ENCODE results near the gene ACAA1.

The ACAA1 gene

GRCh38 chr3:38114052-38114874 is 22.7 kb downstream of the ACAA1 start:
- no peak for DNase-seq (ENCODE audit: low spot score)

DNA sequence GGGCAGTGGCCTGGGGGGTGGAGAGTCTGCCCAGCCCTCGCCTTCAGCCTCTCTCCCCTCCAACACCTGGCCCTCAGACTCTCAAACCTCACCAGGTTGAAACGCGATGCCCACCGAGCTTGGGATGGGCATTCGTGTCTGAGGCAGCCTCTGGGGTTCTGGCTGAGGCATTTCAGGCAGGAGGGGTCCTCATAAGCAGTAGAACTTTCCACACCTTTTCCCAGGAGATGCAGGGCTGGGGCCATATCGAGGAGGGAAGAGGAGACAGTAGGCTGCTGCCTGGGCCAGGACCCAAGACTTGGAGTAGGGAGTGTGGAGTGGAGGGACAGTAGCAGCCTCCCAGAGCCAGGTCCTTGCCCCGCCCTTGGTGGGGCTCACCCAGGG is 24.6 kb downstream of the ACAA1 start:
- TF ChIP-seq CTCF (IDR thresholded peaks at IDR 0.05; ENCODE audit: poor library complexity, severe bottlenecking) = no peak
- H3K36me3 ChIP-seq (ENCODE audit: low read depth) = no peaks in the 10 kb centered on the region
- no peaks in the 10 kb centered on the region for H3K4me1 ChIP-seq (ENCODE audit: insufficient read depth, poor library complexity, severe bottlenecking)
- H3K27ac ChIP-seq (ENCODE audit: poor library complexity, severe bottlenecking) = no peak overlapping the region
- H3K27me3 ChIP-seq (ENCODE audit: insufficient read depth, poor library complexity, severe bottlenecking) = no peaks in the 10 kb centered on the region
- H3K9me3 ChIP-seq (ENCODE audit: severe bottlenecking) = no peaks in the 10 kb centered on the region
- ATAC-seq (ENCODE audit: low read depth) (no peak), DNase-seq (ENCODE audit: low spot score) (no peak)
- no peak overlapping the region for H3K4me3 ChIP-seq (ENCODE audit: severe bottlenecking)

More at GRCh38 chr3:38114052-38114874, 22.7 kb downstream of the ACAA1 start:
- Histone ChIP-seq H3K27me3 (ENCODE audit: insufficient read depth, poor library complexity, severe bottlenecking) (no peaks in the 10 kb centered on the region), H3K27ac (ENCODE audit: poor library complexity, severe bottlenecking) (no peak overlapping the region), H3K36me3 (ENCODE audit: low read depth) (no peaks in the 10 kb centered on the region), H3K4me1 (ENCODE audit: insufficient read depth, poor library complexity, severe bottlenecking) (no peaks in the 10 kb centered on the region), H3K9me3 (ENCODE audit: severe bottlenecking) (no peaks in the 10 kb centered on the region), H3K4me3 (ENCODE audit: severe bottlenecking) (no peak overlapping the region)
- no peak for TF ChIP-seq CTCF (IDR thresholded peaks at IDR 0.05; ENCODE audit: poor library complexity, severe bottlenecking)
- ATAC-seq (ENCODE audit: low read depth) = no peak

DNA sequence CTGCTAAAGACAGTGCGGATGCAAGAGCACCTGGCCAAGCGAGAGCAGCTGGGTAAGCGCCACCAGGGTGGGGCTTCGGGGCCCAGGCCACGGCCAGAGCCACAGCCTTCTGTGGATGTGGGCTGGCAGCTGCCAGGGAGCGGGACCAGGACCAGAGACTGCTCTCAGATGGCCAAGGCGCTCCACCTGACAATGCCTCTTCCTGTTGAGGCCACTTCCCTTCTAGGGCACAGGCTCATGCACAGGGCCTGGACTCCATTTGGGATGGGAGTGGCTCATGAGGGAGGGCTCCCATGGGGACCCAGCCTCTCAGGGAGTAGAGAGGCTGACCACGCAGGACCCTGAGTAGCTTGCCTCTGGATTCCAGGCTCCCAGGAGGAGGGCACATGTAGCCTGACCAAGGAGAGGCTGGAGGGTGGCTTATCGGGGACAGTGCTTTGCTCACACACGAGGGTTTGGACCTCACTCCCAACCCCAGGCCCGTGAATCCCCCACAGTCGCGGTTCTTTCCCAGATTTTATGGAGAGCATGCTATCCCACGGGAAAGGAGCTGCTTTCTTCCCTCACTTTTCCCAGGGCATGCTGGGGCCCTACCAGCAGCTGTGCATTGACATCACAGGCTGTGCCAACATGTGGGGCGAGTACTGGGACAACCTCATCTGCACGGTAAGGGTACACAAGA is 25.1 kb downstream of the ACAA1 start:
- H3K4me1 ChIP-seq (ENCODE audit: insufficient read depth, poor library complexity, severe bottlenecking) = no peaks in the 10 kb centered on the region
- H3K9me3 ChIP-seq (ENCODE audit: severe bottlenecking) = no peaks in the 10 kb centered on the region
- ATAC-seq (ENCODE audit: low read depth) (no peak), DNase-seq (ENCODE audit: low spot score) (no peak)
- H3K27ac ChIP-seq (ENCODE audit: poor library complexity, severe bottlenecking) = no peak overlapping the region
- no peaks in the 10 kb centered on the region for H3K36me3 ChIP-seq (ENCODE audit: low read depth)
- no peaks in the 10 kb centered on the region for H3K27me3 ChIP-seq (ENCODE audit: insufficient read depth, poor library complexity, severe bottlenecking)
- H3K4me3 ChIP-seq (ENCODE audit: severe bottlenecking) = no peak overlapping the region
- no peak for TF ChIP-seq CTCF (IDR thresholded peaks at IDR 0.05; ENCODE audit: poor library complexity, severe bottlenecking)

DNA sequence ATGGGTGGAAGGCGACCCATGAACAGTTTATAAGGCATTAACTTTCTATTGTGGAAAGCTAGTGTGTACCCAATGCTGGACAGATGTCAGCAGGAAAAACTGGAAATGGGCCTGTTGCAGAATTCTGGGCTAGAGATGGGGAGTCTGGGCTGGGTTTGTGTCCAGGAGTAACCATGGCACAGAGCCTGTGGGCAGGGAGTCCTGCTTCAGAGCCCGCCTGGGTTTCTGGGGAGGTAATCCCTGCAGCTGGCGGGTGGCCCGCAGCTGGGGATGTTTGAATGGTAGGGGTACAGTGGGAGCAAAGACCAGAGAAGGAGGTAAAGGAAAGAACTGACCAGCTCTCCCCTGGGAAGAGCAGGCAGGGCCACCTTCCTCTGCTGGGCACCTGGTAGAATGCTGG is 25.7 kb downstream of the ACAA1 start:
- no peak for DNase-seq (ENCODE audit: low spot score)
- Histone ChIP-seq H3K4me1 (ENCODE audit: insufficient read depth, poor library complexity, severe bottlenecking) (no peaks in the 10 kb centered on the region), H3K27ac (ENCODE audit: poor library complexity, severe bottlenecking) (no peak overlapping the region), H3K9me3 (ENCODE audit: severe bottlenecking) (peaks cover under 1% of the 10 kb centered on the region), H3K27me3 (ENCODE audit: insufficient read depth, poor library complexity, severe bottlenecking) (no peaks in the 10 kb centered on the region), H3K36me3 (ENCODE audit: low read depth) (no peaks in the 10 kb centered on the region), H3K4me3 (ENCODE audit: severe bottlenecking) (no peak overlapping the region)
- no peak for ATAC-seq (ENCODE audit: low read depth)
- TF ChIP-seq CTCF (IDR thresholded peaks at IDR 0.05; ENCODE audit: poor library complexity, severe bottlenecking) = no peak
